B cell (primary cell): ENCODE results near the gene NFATC1. TPM values are rescaled to one million over a fixed set of nuclear protein-coding genes. Genes with fewer than 3 reads are reported as not detected.
"Not testable (repeated sequence)": the region's sequence is repeated elsewhere in the genome, so short reads cannot be mapped to it uniquely, and the experiment has no call there.

ENCODE experiments used
- ATAC-seq: fragments of 200-7000 bp; cut with Tn5 transposase; one replicate; pipeline ENCODE4 v1.10.0; 2021; ENCODE audit warnings: low read depth, mild to moderate bottlenecking, moderate number of reproducible peaks, moderate library complexity
- CTCF ChIA-PET: fragments of 350-600 bp; sonication (Branson Sonifier 250); formaldehyde crosslinking; loops from one replicate; lab custom pipeline; 2021; ENCODE audit warnings: antibody characterized with exemption, inconsistent platforms; lab: Charles Lee
- POLR2A ChIA-PET: fragments of 350-600 bp; sonication (Branson Sonifier 250); formaldehyde crosslinking; loops from one replicate; lab custom pipeline; 2021; ENCODE audit warnings: antibody characterized with exemption; lab: Charles Lee
- DNase-seq: peaks from one replicate; pipeline ENCODE4 v3.0.0; 2013
- H2AFZ ChIP-seq: 2 replicates; pipeline ENCODE4 v1.6.1; 2012; ENCODE audit warnings: mild to moderate bottlenecking, low read depth, low read length; ENCODE audit not compliant: insufficient read depth, poor library complexity, severe bottlenecking
- H3K27ac ChIP-seq, 2 donors: 1 replicate in 1 of 2; 2 replicates in 1 of 2; pipeline ENCODE4 v1.5.1; 2012 to 2013; ENCODE audit warnings: low read length in 2 of 2, mild to moderate bottlenecking in 2 of 2, moderate library complexity in 1 of 2
- H3K27me3 ChIP-seq, 4 experiments: fragments of 200-600 bp in 1 of 4; sonication (generic) in 1 of 4; replicated peaks in 1 of 4; 1 replicate in 2 of 4; 2 replicates in 2 of 4; pipeline versions ENCODE4 v1.6.1 to v1.7.0; 2013 to 2016; ENCODE audit warnings: low read length in 3 of 4, mild to moderate bottlenecking in 2 of 4, mixed read lengths in 1 of 4, moderate library complexity in 1 of 4; ENCODE audit not compliant: insufficient read depth in 4 of 4, control insufficient read depth in 3 of 4; ENCODE audit errors: control extremely low read depth in 1 of 4
- H3K36me3 ChIP-seq, 2 experiments: replicated peaks in 1 of 2; 1 replicate in 1 of 2; 2 replicates in 1 of 2; pipeline versions ENCODE4 v1.6.1 to v1.7.1; 2013; ENCODE audit warnings: low read length in 1 of 2; ENCODE audit not compliant: insufficient read depth in 2 of 2, control insufficient read depth in 1 of 2; ENCODE audit errors: control extremely low read depth in 1 of 2, extremely low read depth in 1 of 2
- H3K4me1 ChIP-seq, 2 donors: fragments of 200-600 bp in 1 of 2; sonication (generic) in 1 of 2; 1 replicate in 1 of 2; 2 replicates in 1 of 2; pipeline versions ENCODE4 v1.5.1 to v1.6.1; 2013 to 2017; ENCODE audit warnings: low read length in 2 of 2; ENCODE audit not compliant: control insufficient read depth in 2 of 2, insufficient read depth in 2 of 2
- H3K4me2 ChIP-seq: replicated peaks from 2 replicates; pipeline ENCODE3; 2012; ENCODE audit warnings: mild to moderate bottlenecking, low read depth, low read length; ENCODE audit not compliant: poor library complexity, severe bottlenecking
- H3K4me3 ChIP-seq, 5 experiments: fragments of 200-600 bp in 1 of 5; sonication (generic) in 1 of 5; 1 replicate in 3 of 5; 2 replicates in 2 of 5; pipeline versions ENCODE4 v1.5.1 to v1.7.0; 2011 to 2016; ENCODE audit warnings: low read length in 4 of 5, mild to moderate bottlenecking in 4 of 5, low read depth in 2 of 5, control low read depth in 1 of 5, moderate library complexity in 1 of 5; ENCODE audit not compliant: insufficient read depth in 1 of 5; ENCODE audit errors: control extremely low read depth in 1 of 5, extremely low read depth in 1 of 5
- H3K79me2 ChIP-seq: fragments of 200-600 bp; sonication (generic); one replicate; pipeline ENCODE4 v1.6.0; 2016; ENCODE audit warnings: low read length; ENCODE audit not compliant: control insufficient read depth, insufficient read depth
- H3K9ac ChIP-seq: fragments of 200-600 bp; sonication (generic); 2 replicates; pipeline ENCODE4 v1.6.1; 2017; ENCODE audit warnings: mild to moderate bottlenecking, low read length, moderate library complexity
- H3K9me3 ChIP-seq, 3 donors: one replicate each; pipeline versions ENCODE4 v1.6.1 to v1.7.1; 2013; ENCODE audit warnings: low read length in 2 of 3; ENCODE audit not compliant: control insufficient read depth in 2 of 3, insufficient read depth in 1 of 3; ENCODE audit errors: control extremely low read depth in 1 of 3
- H4K20me1 ChIP-seq: 2 replicates; pipeline ENCODE4 v1.6.0; 2012; ENCODE audit warnings: mild to moderate bottlenecking, low read length; ENCODE audit not compliant: insufficient read depth, control insufficient read depth, poor library complexity, severe bottlenecking
- H3K27ac Mint-ChIP-seq: one replicate; pipeline ENCODE4 v1.8.0; 2021; ENCODE audit warnings: mixed read lengths
- H3K27me3 Mint-ChIP-seq: one replicate; pipeline ENCODE4 v1.8.0; 2021; ENCODE audit warnings: mixed read lengths
- H3K4me1 Mint-ChIP-seq: one replicate; pipeline ENCODE4 v1.8.0; 2021; ENCODE audit warnings: mixed read lengths
- H3K4me3 Mint-ChIP-seq: one replicate; pipeline ENCODE4 v1.8.0; 2021; ENCODE audit warnings: mixed read lengths
- H3K9me3 Mint-ChIP-seq: one replicate; pipeline ENCODE4 v1.8.0; 2022; ENCODE audit warnings: mixed read lengths; ENCODE audit not compliant: insufficient read depth
- EZH2 ChIP-seq: IDR thresholded peaks from 2 replicates; pipeline ENCODE4 v1.6.1; 2012; ENCODE audit warnings: borderline replicate concordance, low read depth, mild to moderate bottlenecking, moderate library complexity, low read length; ENCODE audit not compliant: insufficient read depth, poor library complexity, severe bottlenecking
- WGBS: methylation state at CpG from one replicate; pipeline ENCODE4 v1.1.5; 2013; ENCODE audit warnings: missing lambda C conversion rate; ENCODE audit not compliant: insufficient coverage; 5-methylcytosine and 5-hydroxymethylcytosine counted together
- intact Hi-C: fragments of 100-400 bp; cut with micrococcal nuclease; formaldehyde crosslinking; loops from one replicate; pipeline ENCODE4 v1.10.0; 2022
- polyA plus RNA-seq: library from polyadenylated mRNA; depleted of rRNA; stranded (reverse); fragments of >200 nt; gene quantifications from 2 replicates; pipeline ENCODE4 v1.2.3, GENCODE V29; 2012
- total RNA-seq, 2 donors: library from RNA; stranded (reverse); fragments of 120-200 nt in 1 of 2; gene quantifications; 1 replicate in 1 of 2; 2 replicates in 1 of 2; pipeline versions ENCODE4 v1.2.3 to v1.2.4, GENCODE V29; 2013 to 2022

The NFATC1 gene
- total and polyA plus RNA-seq, 2 donors (not counting 1 experiment from before 2014, with no cell fraction given): 32.2 to 108 TPM

GRCh38 chr18:79481046-79481790 lies 85.5 kb downstream of the NFATC1 start:
- Mint-ChIP-seq H3K4me1 (peaks cover 3% of the 10 kb centered on the region), H3K9me3 (no peaks in the 10 kb centered on the region), H3K4me3 (no peak overlapping the region), H3K27ac (no peak overlapping the region), H3K27me3 (no peaks in the 10 kb centered on the region)
- H2AFZ ChIP-seq: no peak overlapping the region
- DNase-seq: no peak
- no peak overlapping the region for H3K9ac ChIP-seq
- H3K9me3 ChIP-seq: peaks cover 0 to 3% (median 0%) of the 10 kb centered on the region in 3 donors
- H3K4me2 ChIP-seq: no peak overlapping the region
- CTCF ChIA-PET: no interaction called here
- POLR2A ChIA-PET: interaction anchor here (0.7 kb wide), 1 partner anchor 15 kb away, joined by 3 read pairs; no protein-coding TSS in a partner anchor
- no peak for TF ChIP-seq EZH2
- H3K4me3 ChIP-seq: no peak overlapping the region
- H3K27ac ChIP-seq: no peak overlapping the region
- peaks cover 56% of the 10 kb centered on the region for H3K79me2 ChIP-seq
- intact Hi-C loops: no loop called here
- no peaks in the 10 kb centered on the region for H3K27me3 ChIP-seq
- 94% methylated on average over 26 of the region's 26 CpGs for whole genome bisulfite sequencing
- peaks cover 0 to 69% of the 10 kb centered on the region in 2 experiments for H3K36me3 ChIP-seq
- H3K4me1 ChIP-seq: no peaks in the 10 kb centered on the region
- H4K20me1 ChIP-seq: peaks cover 45% of the 10 kb centered on the region
- no peak for ATAC-seq

GRCh38 chr18:79483393-79483792 lies 87.7 kb downstream of the NFATC1 start:
- DNase-seq, H3K9me3 Mint-ChIP-seq, H3K4me1 ChIP-seq, POLR2A ChIA-PET, H3K27ac Mint-ChIP-seq, H3K27ac ChIP-seq, H3K27me3 ChIP-seq, ATAC-seq, H3K9ac ChIP-seq, H3K4me3 ChIP-seq, H3K4me2 ChIP-seq, H3K9me3 ChIP-seq, H2AFZ ChIP-seq, H3K4me1 Mint-ChIP-seq, intact Hi-C loops, H3K27me3 Mint-ChIP-seq, H3K4me3 Mint-ChIP-seq: not testable (repeated sequence)
- Histone ChIP-seq H3K79me2 (peaks cover 71% of the 10 kb centered on the region), H3K36me3 (peaks cover 0 to 68% of the 10 kb centered on the region in 2 experiments), H4K20me1 (peaks cover 63% of the 10 kb centered on the region)
- CTCF ChIA-PET: interaction anchor here (1.5 kb wide), 1 partner anchor 105 kb away, joined by 3 read pairs; no protein-coding TSS in a partner anchor
- 93% methylated on average over 25 of the region's 25 CpGs for WGBS
